Measurements from ENCODE around the gene PGM1.

The PGM1 gene

GRCh38 chr1:63617450-63617849 is 24.2 kb downstream of the PGM1 start:
- H3K9me3 Mint-ChIP-seq: no peaks in the 10 kb centered on the region
- no peak overlapping the region for H3K27ac Mint-ChIP-seq
- no peak overlapping the region for H3K4me3 Mint-ChIP-seq
- peaks cover 8% of the 10 kb centered on the region for H3K36me3 Mint-ChIP-seq (ENCODE audit: low read depth)
- H3K27me3 Mint-ChIP-seq (ENCODE audit: low read depth, poor library complexity): peaks cover 13% of the 10 kb centered on the region
- H3K4me1 Mint-ChIP-seq: peaks cover 22% of the 10 kb centered on the region
- no peak for DNase-seq
- no peak for TF ChIP-seq CTCF (IDR thresholded peaks at IDR 0.05)

- Mint-ChIP-seq H3K36me3 (ENCODE audit: low read depth) (peaks cover 11% of the 10 kb centered on the region), H3K27me3 (ENCODE audit: low read depth, poor library complexity) (peaks cover 13% of the 10 kb centered on the region), H3K9me3 (no peaks in the 10 kb centered on the region), H3K4me3 (no peak overlapping the region), H3K27ac (no peak overlapping the region), H3K4me1 (peaks cover 16% of the 10 kb centered on the region)
- no peak for DNase-seq
- no peak for TF ChIP-seq CTCF (IDR thresholded peaks at IDR 0.05)
Observed at GRCh38 chr1:63618011-63618410, 24.8 kb downstream of the PGM1 start.

GRCh38 chr1:63619558-63619957 is 26.3 kb downstream of the PGM1 start:
- no peak overlapping the region for H3K27ac Mint-ChIP-seq
- TF ChIP-seq CTCF (IDR thresholded peaks at IDR 0.05): no peak
- no peak for DNase-seq
- H3K36me3 Mint-ChIP-seq (ENCODE audit: low read depth): peaks cover 15% of the 10 kb centered on the region
- peaks cover 14% of the 10 kb centered on the region for H3K4me1 Mint-ChIP-seq
- H3K9me3 Mint-ChIP-seq: no peaks in the 10 kb centered on the region
- H3K4me3 Mint-ChIP-seq: no peak overlapping the region
- peaks cover 13% of the 10 kb centered on the region for H3K27me3 Mint-ChIP-seq (ENCODE audit: low read depth, poor library complexity)

- H3K27me3 Mint-ChIP-seq (ENCODE audit: low read depth, poor library complexity): peaks cover 12% of the 10 kb centered on the region
- no peak for DNase-seq
- no peaks in the 10 kb centered on the region for H3K9me3 Mint-ChIP-seq
- TF ChIP-seq CTCF (IDR thresholded peaks at IDR 0.05): no peak
- H3K4me3 Mint-ChIP-seq: no peak overlapping the region
- no peak overlapping the region for H3K27ac Mint-ChIP-seq
- peaks cover 15% of the 10 kb centered on the region for H3K36me3 Mint-ChIP-seq (ENCODE audit: low read depth)
- H3K4me1 Mint-ChIP-seq: peaks cover 14% of the 10 kb centered on the region
Observed at GRCh38 chr1:63620671-63621070, 27.5 kb downstream of the PGM1 start.

- no peak for TF ChIP-seq CTCF (IDR thresholded peaks at IDR 0.05)
- Mint-ChIP-seq H3K36me3 (ENCODE audit: low read depth) (peaks cover 15% of the 10 kb centered on the region), H3K9me3 (no peaks in the 10 kb centered on the region), H3K4me1 (peaks cover 14% of the 10 kb centered on the region), H3K4me3 (no peak overlapping the region), H3K27ac (no peak overlapping the region), H3K27me3 (ENCODE audit: low read depth, poor library complexity) (peaks cover 10% of the 10 kb centered on the region)
- DNase-seq: no peak
Observed at GRCh38 chr1:63621075-63621474, 27.9 kb downstream of the PGM1 start.

GRCh38 chr1:63621698-63622097 is 28.5 kb downstream of the PGM1 start:
- Mint-ChIP-seq H3K27ac (no peak overlapping the region), H3K4me3 (no peak overlapping the region), H3K9me3 (no peaks in the 10 kb centered on the region), H3K36me3 (ENCODE audit: low read depth) (peaks cover 15% of the 10 kb centered on the region), H3K4me1 (peaks cover 14% of the 10 kb centered on the region), H3K27me3 (ENCODE audit: low read depth, poor library complexity) (peaks cover 10% of the 10 kb centered on the region)
- no peak for DNase-seq
- TF ChIP-seq CTCF (IDR thresholded peaks at IDR 0.05): no peak
